Measurements from ENCODE around the gene MIOX. TPM values are rescaled to one million over a fixed set of nuclear protein-coding genes. Genes with fewer than 3 reads are reported as not detected.

Gene MIOX
- total RNA-seq, 1 donor from 2014 or later: not detected

GRCh38 chr22:50483106-50483505, 3.6 kb upstream of the MIOX start:
- Histone ChIP-seq H3K27me3 (ENCODE audit: low read depth) (peaks cover 95% of the 10 kb centered on the region), H3K36me3 (no peaks in the 10 kb centered on the region), H3K9me3 (replicated peaks) (no peaks in the 10 kb centered on the region), H3K27ac (replicated peaks) (no peak overlapping the region), H3K4me1 (peaks cover 15% of the 10 kb centered on the region), H3K4me3 (no peak overlapping the region)
- TF ChIP-seq, protein P1, sequence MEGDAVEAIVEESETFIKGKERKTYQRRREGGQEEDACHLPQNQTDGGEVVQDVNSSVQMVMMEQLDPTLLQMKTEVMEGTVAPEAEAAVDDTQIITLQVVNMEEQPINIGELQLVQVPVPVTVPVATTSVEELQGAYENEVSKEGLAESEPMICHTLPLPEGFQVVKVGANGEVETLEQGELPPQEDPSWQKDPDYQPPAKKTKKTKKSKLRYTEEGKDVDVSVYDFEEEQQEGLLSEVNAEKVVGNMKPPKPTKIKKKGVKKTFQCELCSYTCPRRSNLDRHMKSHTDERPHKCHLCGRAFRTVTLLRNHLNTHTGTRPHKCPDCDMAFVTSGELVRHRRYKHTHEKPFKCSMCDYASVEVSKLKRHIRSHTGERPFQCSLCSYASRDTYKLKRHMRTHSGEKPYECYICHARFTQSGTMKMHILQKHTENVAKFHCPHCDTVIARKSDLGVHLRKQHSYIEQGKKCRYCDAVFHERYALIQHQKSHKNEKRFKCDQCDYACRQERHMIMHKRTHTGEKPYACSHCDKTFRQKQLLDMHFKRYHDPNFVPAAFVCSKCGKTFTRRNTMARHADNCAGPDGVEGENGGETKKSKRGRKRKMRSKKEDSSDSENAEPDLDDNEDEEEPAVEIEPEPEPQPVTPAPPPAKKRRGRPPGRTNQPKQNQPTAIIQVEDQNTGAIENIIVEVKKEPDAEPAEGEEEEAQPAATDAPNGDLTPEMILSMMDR (IDR thresholded peaks at IDR 0.05; ENCODE audit: borderline replicate concordance): no peak
- no peak for DNase-seq
- intact Hi-C loops (cut with micrococcal nuclease): no loop called here

- Histone ChIP-seq H3K9me3 (replicated peaks) (no peaks in the 10 kb centered on the region), H3K36me3 (no peaks in the 10 kb centered on the region), H3K4me3 (no peak overlapping the region), H3K27me3 (ENCODE audit: low read depth) (peaks cover 95% of the 10 kb centered on the region), H3K4me1 (peaks cover 15% of the 10 kb centered on the region), H3K27ac (replicated peaks) (no peak overlapping the region)
- DNase-seq: no peak
- TF ChIP-seq, protein P1 (IDR thresholded peaks at IDR 0.05; ENCODE audit: borderline replicate concordance): no peak
- intact Hi-C loops (cut with micrococcal nuclease): no loop called here
These were observed 3.1 kb upstream of the MIOX start for GRCh38 chr22:50483556-50483955.

DNA sequence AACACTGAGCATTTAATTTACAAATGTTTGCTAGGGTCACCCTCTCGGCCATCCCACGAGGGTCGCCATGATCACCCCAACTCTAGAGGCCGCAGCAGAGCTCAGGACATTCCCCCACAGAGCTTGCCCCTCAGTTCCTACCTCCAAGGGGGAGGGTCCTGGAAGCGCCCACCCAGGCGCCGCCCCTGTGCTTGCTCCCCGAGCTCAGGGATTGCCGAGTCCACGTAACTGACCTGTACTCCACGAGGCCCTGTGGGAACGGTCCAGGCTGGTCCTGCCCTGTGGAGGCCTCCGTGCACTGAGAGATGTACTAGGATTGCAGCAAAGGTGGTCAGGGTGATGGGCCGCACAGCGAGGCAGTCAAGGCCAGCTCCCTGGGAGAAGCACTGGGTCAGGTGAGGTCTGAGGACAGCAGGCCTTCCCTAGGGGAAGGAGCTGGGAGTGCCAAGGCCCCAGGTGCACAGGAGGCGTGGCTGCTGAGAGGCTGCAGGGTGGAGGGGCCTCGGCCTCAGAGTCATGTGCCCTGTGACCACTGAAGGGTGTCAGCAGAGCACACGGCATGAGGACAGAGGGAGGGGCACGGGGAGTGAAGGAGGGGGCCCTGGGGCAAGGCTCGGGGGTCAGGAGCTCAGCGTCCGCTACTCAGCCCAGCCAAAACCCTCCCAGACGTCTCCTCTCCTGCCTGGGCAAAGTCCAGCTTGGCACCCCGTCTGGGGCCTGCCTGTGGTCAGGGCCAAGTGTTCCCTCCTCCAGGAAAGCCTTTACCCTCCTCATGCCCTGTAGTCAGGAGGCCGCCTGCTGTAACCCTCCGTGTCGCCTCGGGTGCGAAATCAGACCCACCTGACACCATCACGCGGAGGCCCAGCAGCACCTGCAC, 2.4 kb upstream of the MIOX start:
- no peaks in the 10 kb centered on the region for H3K36me3 ChIP-seq
- peaks cover 94% of the 10 kb centered on the region for H3K27me3 ChIP-seq (ENCODE audit: low read depth)
- peaks cover 15% of the 10 kb centered on the region for H3K4me1 ChIP-seq
- no peak overlapping the region for H3K4me3 ChIP-seq
- H3K27ac ChIP-seq (replicated peaks): no peak overlapping the region
- no peaks in the 10 kb centered on the region for H3K9me3 ChIP-seq (replicated peaks)
- DNase-seq: no peak
- intact Hi-C loops (cut with micrococcal nuclease): no loop called here
- TF ChIP-seq, protein P1 (IDR thresholded peaks at IDR 0.05; ENCODE audit: borderline replicate concordance): no peak

DNA sequence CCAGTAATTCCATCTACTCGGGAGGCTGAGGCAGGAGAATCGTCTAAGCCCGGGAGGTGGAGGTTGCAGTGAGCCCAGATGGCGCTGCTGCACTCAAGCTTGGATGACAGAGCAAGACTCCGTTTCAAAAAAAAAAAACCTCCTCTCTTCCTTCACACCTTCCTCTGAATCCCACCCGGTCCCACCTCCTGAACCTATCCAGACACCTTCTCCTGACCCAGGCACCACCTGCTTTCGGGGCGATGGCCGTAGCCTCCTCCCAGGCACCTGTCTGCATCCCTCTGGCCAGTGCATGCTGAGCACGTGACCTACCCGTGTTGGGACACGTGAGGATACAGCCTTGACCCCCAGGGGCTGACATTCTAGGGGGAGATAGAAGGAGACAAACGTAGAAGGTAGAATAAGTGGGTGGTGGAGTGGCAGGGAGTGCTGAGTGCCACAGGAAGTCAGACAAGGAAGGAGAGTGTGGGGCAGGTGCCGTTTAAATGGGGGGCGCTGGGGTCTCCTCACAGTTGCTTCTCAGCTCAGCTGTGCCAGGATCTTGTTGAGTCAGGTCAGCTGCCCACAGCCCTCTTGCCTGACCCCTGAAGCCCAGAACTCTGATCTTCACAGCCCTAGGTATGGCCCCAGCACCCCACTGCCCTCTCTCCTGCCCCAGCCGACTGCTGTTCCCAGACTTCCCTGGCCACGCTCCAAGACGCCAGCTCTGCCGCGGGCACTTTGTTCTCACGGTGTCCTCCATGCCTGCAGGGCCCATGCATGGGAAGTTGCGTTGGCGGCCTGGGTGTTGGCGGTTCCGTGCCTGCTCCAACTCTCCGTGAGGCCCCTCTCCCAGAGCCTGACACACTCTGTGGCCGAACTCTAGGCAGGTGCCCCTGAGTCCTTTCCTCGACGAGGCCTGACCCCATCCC, 1.2 kb upstream of the MIOX start:
- Histone ChIP-seq H3K9me3 (replicated peaks) (no peaks in the 10 kb centered on the region), H3K27ac (replicated peaks) (no peak overlapping the region), H3K4me3 (no peak overlapping the region), H3K4me1 (peaks cover 15% of the 10 kb centered on the region), H3K27me3 (ENCODE audit: low read depth) (peaks cover 92% of the 10 kb centered on the region), H3K36me3 (no peaks in the 10 kb centered on the region)
- intact Hi-C loops (cut with micrococcal nuclease): no loop called here
- TF ChIP-seq, protein P1 (IDR thresholded peaks at IDR 0.05; ENCODE audit: borderline replicate concordance): no peak
- no peak for DNase-seq

- Histone ChIP-seq H3K4me3 (no peak overlapping the region), H3K27me3 (ENCODE audit: low read depth) (peaks cover 72% of the 10 kb centered on the region), H3K9me3 (replicated peaks) (no peaks in the 10 kb centered on the region), H3K27ac (replicated peaks) (no peak overlapping the region), H3K4me1 (no peaks in the 10 kb centered on the region), H3K36me3 (no peaks in the 10 kb centered on the region)
- DNase-seq: no peak
- TF ChIP-seq, protein P1 (IDR thresholded peaks at IDR 0.05; ENCODE audit: borderline replicate concordance): no peak
- intact Hi-C loops (cut with micrococcal nuclease): no loop called here
These were observed 789 bp downstream of the MIOX start for GRCh38 chr22:50487290-50488005.

All from left ventricle myocardium inferior (tissue), 1 donor.